OCI-LY7 (cell line): ENCODE measurements around the gene HAX1.

Experiments used
- CTCF ChIP-seq: fragments of 200-600 bp; sonication (generic); conservative IDR thresholded peaks from 2 replicates; pipeline ENCODE4 v1.5.1; 2014; ENCODE audit warnings: mild to moderate bottlenecking, antibody characterized with exemption, low read length, moderate library complexity, mixed read lengths
- EZH2phosphoT487 ChIP-seq: fragments of 200-600 bp; sonication (generic); IDR thresholded peaks from 2 replicates; pipeline ENCODE4 v1.6.1; 2018; ENCODE audit warnings: low read depth, borderline replicate concordance, mild to moderate bottlenecking, mixed run types, antibody characterized with exemption, low read length, moderate library complexity, mixed read lengths

GRCh38 chr1:154288661-154289060 is 16.2 kb downstream of the HAX1 start:
- no peak for TF ChIP-seq CTCF
- TF ChIP-seq EZH2phosphoT487, result no peak
